Trophoblast cell (in vitro differentiated cells and primary cell): ENCODE measurements around the gene SEZ6.

Experiments used
- DNase-seq, 2 donors: peaks; one replicate each; pipeline ENCODE4 v3.0.0-alpha.2; 2016
- H2AFZ ChIP-seq: 2 replicates; pipeline ENCODE4 v1.6.1; 2013; ENCODE audit warnings: low read length, moderate library complexity, mild to moderate bottlenecking; ENCODE audit not compliant: insufficient read depth, poor library complexity
- H2AK5ac ChIP-seq: 2 replicates; pipeline ENCODE4 v1.6.1; 2013; ENCODE audit warnings: mild to moderate bottlenecking, low read length
- H2BK120ac ChIP-seq: 2 replicates; pipeline ENCODE4 v1.6.1; 2013; ENCODE audit warnings: low read length, mild to moderate bottlenecking, moderate library complexity; ENCODE audit not compliant: insufficient read depth, poor library complexity
- H2BK12ac ChIP-seq: 2 replicates; pipeline ENCODE4 v1.6.1; 2013; ENCODE audit warnings: mild to moderate bottlenecking, low read length, moderate library complexity
- H2BK5ac ChIP-seq: 2 replicates; pipeline ENCODE4 v1.6.1; 2013; ENCODE audit warnings: low read length, low read depth, moderate library complexity, mild to moderate bottlenecking; ENCODE audit not compliant: poor library complexity
- H3K14ac ChIP-seq: 2 replicates; pipeline ENCODE4 v1.6.1; 2013; ENCODE audit warnings: mild to moderate bottlenecking, low read length
- H3K18ac ChIP-seq: 2 replicates; pipeline ENCODE4 v1.6.1; 2013; ENCODE audit warnings: mild to moderate bottlenecking, low read length
- H3K23ac ChIP-seq: 2 replicates; pipeline ENCODE4 v1.6.1; 2013; ENCODE audit warnings: low read length
- H3K27ac ChIP-seq: 2 replicates; pipeline ENCODE4 v1.5.1; 2013; ENCODE audit warnings: low read depth, mild to moderate bottlenecking, inconsistent platforms, low read length, moderate library complexity
- H3K27me3 ChIP-seq: 2 replicates; pipeline ENCODE4 v1.6.1; 2013; ENCODE audit warnings: inconsistent platforms, mild to moderate bottlenecking, low read length, moderate library complexity; ENCODE audit not compliant: insufficient read depth
- H3K36me3 ChIP-seq, 2 experiments: 1 replicate in 1 of 2; 2 replicates in 1 of 2; pipeline ENCODE4 v1.6.1; 2013; ENCODE audit warnings: low read length in 2 of 2, mild to moderate bottlenecking in 2 of 2, moderate library complexity in 1 of 2; ENCODE audit not compliant: insufficient read depth in 2 of 2, control insufficient read depth in 1 of 2
- H3K4ac ChIP-seq: 2 replicates; pipeline ENCODE4 v1.6.1; 2013; ENCODE audit warnings: low read depth, mild to moderate bottlenecking, low read length, moderate library complexity
- H3K4me1 ChIP-seq, 2 experiments: 1 replicate in 1 of 2; 2 replicates in 1 of 2; pipeline ENCODE4 v1.6.1; 2013; ENCODE audit warnings: low read length in 2 of 2, mild to moderate bottlenecking in 2 of 2, moderate library complexity in 1 of 2; ENCODE audit not compliant: insufficient read depth in 2 of 2, control insufficient read depth in 1 of 2
- H3K4me2 ChIP-seq: 2 replicates; pipeline ENCODE4 v1.6.1; 2013; ENCODE audit warnings: inconsistent platforms, mild to moderate bottlenecking, low read length, moderate library complexity
- H3K4me3 ChIP-seq: 2 replicates; pipeline ENCODE4 v1.5.1; 2013; ENCODE audit warnings: mild to moderate bottlenecking, low read depth, low read length, inconsistent platforms
- H3K79me1 ChIP-seq: one replicate; pipeline ENCODE4 v1.6.1; 2013; ENCODE audit warnings: low read length
- H3K79me2 ChIP-seq: 2 replicates; pipeline ENCODE4 v1.6.1; 2013; ENCODE audit warnings: low read length, mild to moderate bottlenecking; ENCODE audit not compliant: control insufficient read depth, insufficient read depth, poor library complexity
- H3K9ac ChIP-seq: 2 replicates; pipeline ENCODE4 v1.6.1; 2013; ENCODE audit warnings: mild to moderate bottlenecking, low read length
- H3K9me3 ChIP-seq: 2 replicates; pipeline ENCODE4 v1.6.1; 2013; ENCODE audit warnings: low read depth, mild to moderate bottlenecking, control low read depth, inconsistent platforms, low read length; ENCODE audit not compliant: insufficient read depth
- H4K12ac ChIP-seq: 2 replicates; pipeline ENCODE4 v1.6.1; 2013; ENCODE audit warnings: low read depth, mild to moderate bottlenecking, low read length, moderate library complexity
- H4K8ac ChIP-seq: 2 replicates; pipeline ENCODE4 v1.6.1; 2013; ENCODE audit warnings: low read depth, mild to moderate bottlenecking, low read length, moderate library complexity
- H4K91ac ChIP-seq: one replicate; pipeline ENCODE4 v1.6.1; 2013; ENCODE audit warnings: low read depth, mild to moderate bottlenecking, low read length, moderate library complexity
- WGBS: extraction: QIAGEN DNeasy Blood & Tissue Kit; methylation state at CpG from one replicate; pipeline ENCODE4 v1.1.7; 2013; ENCODE audit warnings: missing lambda C conversion rate; ENCODE audit not compliant: insufficient read length, insufficient coverage; ENCODE audit errors: extremely low coverage; 5-methylcytosine and 5-hydroxymethylcytosine counted together

SEZ6 gene

GRCh38 chr17:29018788-29019474 is 13.1 kb upstream of the SEZ6 start:
- WGBS = no CpG with 5 or more reads among the region's 6 CpGs
- Histone ChIP-seq H2AFZ (no peak overlapping the region), H3K79me1 (no peaks in the 10 kb centered on the region), H3K4me2 (no peak overlapping the region), H3K79me2 (no peaks in the 10 kb centered on the region), H4K12ac (no peak overlapping the region), H2AK5ac (no peak overlapping the region), H3K27ac (no peak overlapping the region), H3K27me3 (peaks cover 8% of the 10 kb centered on the region), H4K8ac (no peak overlapping the region), H3K14ac (no peak overlapping the region), H2BK5ac (no peak overlapping the region), H3K23ac (no peak overlapping the region), H3K9ac (no peak overlapping the region), H3K4me3 (no peak overlapping the region), H2BK12ac (no peak overlapping the region), H3K4ac (no peak overlapping the region), H3K9me3 (no peaks in the 10 kb centered on the region), H4K91ac (no peak overlapping the region), H3K18ac (no peak overlapping the region), H3K4me1 (no peaks in the 10 kb centered on the region), H2BK120ac (no peak overlapping the region), H3K36me3 (no peaks in the 10 kb centered on the region)
- DNase-seq = no peak

GRCh38 chr17:29016345-29017210 is 10.7 kb upstream of the SEZ6 start:
- Histone ChIP-seq H3K27ac (no peak overlapping the region), H2BK5ac (no peak overlapping the region), H3K4ac (no peak overlapping the region), H3K9me3 (no peaks in the 10 kb centered on the region), H3K27me3 (peaks cover 8% of the 10 kb centered on the region), H4K8ac (no peak overlapping the region), H2AK5ac (no peak overlapping the region), H3K79me2 (no peaks in the 10 kb centered on the region), H3K36me3 (no peaks in the 10 kb centered on the region), H3K4me2 (no peak overlapping the region), H2BK12ac (no peak overlapping the region), H3K18ac (no peak overlapping the region), H3K23ac (no peak overlapping the region), H3K14ac (no peak overlapping the region), H3K4me1 (no peaks in the 10 kb centered on the region), H3K9ac (no peak overlapping the region), H4K12ac (no peak overlapping the region), H3K4me3 (no peak overlapping the region), H4K91ac (no peak overlapping the region), H2AFZ (no peak overlapping the region), H2BK120ac (no peak overlapping the region), H3K79me1 (no peaks in the 10 kb centered on the region)
- WGBS = no CpG with 5 or more reads among the region's 13 CpGs
- DNase-seq = no peak

DNA sequence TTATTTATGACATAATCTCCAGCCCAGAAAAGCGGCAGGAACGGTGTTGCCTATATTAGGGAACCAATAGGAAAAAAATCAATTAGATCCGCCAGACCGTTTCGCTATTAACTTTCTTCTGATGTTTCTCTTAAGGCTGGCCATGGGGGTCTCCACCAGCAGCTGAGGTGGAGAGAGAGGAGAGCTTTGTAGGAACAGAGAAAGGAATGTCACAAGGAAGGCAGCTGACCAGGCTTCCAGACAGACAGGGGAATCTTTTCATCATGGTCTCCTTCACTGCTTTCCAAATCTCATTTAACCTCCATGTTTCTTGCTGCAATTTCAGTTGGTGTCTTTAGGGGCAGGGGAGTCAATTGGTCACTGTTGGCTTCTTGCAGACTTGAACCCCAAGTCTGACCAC is 8.9 kb upstream of the SEZ6 start:
- Histone ChIP-seq H4K91ac (no peak overlapping the region), H3K27me3 (peaks cover 3% of the 10 kb centered on the region), H2AFZ (no peak overlapping the region), H2BK5ac (no peak overlapping the region), H3K9ac (no peak overlapping the region), H2BK120ac (no peak overlapping the region), H3K23ac (no peak overlapping the region), H2AK5ac (no peak overlapping the region), H4K12ac (no peak overlapping the region), H2BK12ac (no peak overlapping the region), H3K4me3 (no peak overlapping the region), H3K14ac (no peak overlapping the region), H4K8ac (no peak overlapping the region), H3K36me3 (no peaks in the 10 kb centered on the region), H3K27ac (no peak overlapping the region), H3K79me1 (no peaks in the 10 kb centered on the region), H3K79me2 (no peaks in the 10 kb centered on the region), H3K18ac (no peak overlapping the region), H3K9me3 (no peaks in the 10 kb centered on the region), H3K4me2 (no peak overlapping the region), H3K4ac (no peak overlapping the region), H3K4me1 (no peaks in the 10 kb centered on the region)
- no peak for DNase-seq
- WGBS = no CpG with 5 or more reads among the region's 5 CpGs

GRCh38 chr17:29012535-29012934 is 6.7 kb upstream of the SEZ6 start:
- no peak overlapping the region for H2AFZ ChIP-seq
- DNase-seq = no peak
- H3K27me3 ChIP-seq = no peaks in the 10 kb centered on the region
- H3K9me3 ChIP-seq = no peaks in the 10 kb centered on the region
- H3K27ac ChIP-seq = no peak overlapping the region
- H4K12ac ChIP-seq = no peak overlapping the region
- H3K14ac ChIP-seq = no peak overlapping the region
- no CpG with 5 or more reads among the region's 1 CpG for WGBS
- H3K4me1 ChIP-seq = no peaks in the 10 kb centered on the region
- no peak overlapping the region for H3K23ac ChIP-seq
- no peak overlapping the region for H4K91ac ChIP-seq
- no peak overlapping the region for H2BK12ac ChIP-seq
- no peak overlapping the region for H3K4me2 ChIP-seq
- H3K18ac ChIP-seq = no peak overlapping the region
- H2BK120ac ChIP-seq = no peak overlapping the region
- no peak overlapping the region for H4K8ac ChIP-seq
- H3K4me3 ChIP-seq = no peak overlapping the region
- no peak overlapping the region for H2AK5ac ChIP-seq
- no peaks in the 10 kb centered on the region for H3K79me2 ChIP-seq
- no peak overlapping the region for H3K4ac ChIP-seq
- no peaks in the 10 kb centered on the region for H3K79me1 ChIP-seq
- no peaks in the 10 kb centered on the region for H3K36me3 ChIP-seq
- H2BK5ac ChIP-seq = no peak overlapping the region
- H3K9ac ChIP-seq = no peak overlapping the region
